Activated T-helper 17 cell treated with anti-CD3 and anti-CD28 coated beads, Interleukin-2, amount 50 U/mL, for 72 hours (primary cell): ENCODE results near the gene C1orf210. TPM values are rescaled to one million over a fixed set of nuclear protein-coding genes. Genes with fewer than 3 reads are reported as not detected.

Experiments used
- total RNA-seq, 2 donors: library from RNA; stranded (reverse); gene quantifications; one replicate each; pipeline ENCODE4 v1.2.3, GENCODE V29; 2022

The C1orf210 gene
- total RNA-seq, 2 donors from 2014 or later: not detected

Other genes starting within 250 kb of the C1orf210 start
- 100 to 1,000 TPM in 1 of 2 donors, 10 to 100 TPM in 1; 52.0 to 121 TPM for gene EBNA1BP2, start 113.3 kb downstream of the C1orf210 start, total RNA-seq
- gene CFAP57, start 113.3 kb downstream of the C1orf210 start, total RNA-seq: under 1 TPM; 0.06 to 0.74 TPM
- gene TMEM125, start 15.6 kb downstream of the C1orf210 start, total RNA-seq: not detected
- under 1 TPM in 1 of 2 donors, not detected in 1; 0.61 TPM for gene TIE1, start 15.4 kb upstream of the C1orf210 start, total RNA-seq
- gene MPL, start 52.2 kb upstream of the C1orf210 start, total RNA-seq: not detected
- gene CDC20, start 73.4 kb upstream of the C1orf210 start, total RNA-seq: 100 to 1,000 TPM; 127 to 199 TPM
- 10 to 100 TPM; 53.4 to 73.7 TPM for gene ELOVL1, start 82.4 kb upstream of the C1orf210 start, total RNA-seq
- 10 to 100 TPM; 34.1 to 39.4 TPM for gene MED8, start 104.2 kb upstream of the C1orf210 start, total RNA-seq
- 10 to 100 TPM; 53.4 to 59.3 TPM for gene SZT2, start 104.3 kb upstream of the C1orf210 start, total RNA-seq
- gene HYI, start 168.3 kb upstream of the C1orf210 start, total RNA-seq: 10 to 100 TPM in 1 of 2 donors, 1 to 10 TPM in 1; 5.7 to 25.8 TPM
- gene PTPRF, start 245.3 kb upstream of the C1orf210 start, total RNA-seq: 10 to 100 TPM in 1 of 2 donors, 1 to 10 TPM in 1; 6.3 to 30.7 TPM